A673 (cell line): ENCODE measurements around the gene EBF4. TPM values are rescaled to one million over a fixed set of nuclear protein-coding genes. Genes with fewer than 3 reads are reported as not detected.
A peak's percentile ranks its signal among the peaks of the same experiment; 100 is the strongest.

Experiments used
- BruUV-seq: library from RNA; stranded (reverse); fragments of 400-500 nt; replicated peaks from 2 replicates; lab custom pipeline; 2021; lab: Mats Ljungman, UMichigan
- CTCF ChIA-PET: fragments of 300-600 bp; sonication (Branson Sonifier 250); formaldehyde crosslinking; loops from one replicate; lab custom pipeline; 2022; ENCODE audit warnings: antibody characterized with exemption; lab: Charles Lee
- POLR2A ChIA-PET: fragments of 300-600 bp; sonication (Branson Sonifier 250); formaldehyde crosslinking; loops from one replicate; lab custom pipeline; 2022; ENCODE audit warnings: antibody characterized with exemption; ENCODE audit not compliant: low non-redundant PET; lab: Charles Lee
- DNase-seq: peaks from one replicate; pipeline ENCODE4 v3.0.0-alpha.2; 2015; ENCODE audit warnings: low spot score
- H3K27ac ChIP-seq: fragments of 200-600 bp; sonication (generic); 2 replicates; pipeline ENCODE4 v1.5.1; 2016; ENCODE audit warnings: mixed run types, low read depth, mild to moderate bottlenecking, mixed read lengths, antibody characterized with exemption, low read length; ENCODE audit not compliant: poor library complexity, severe bottlenecking
- H3K27me3 ChIP-seq: fragments of 200-600 bp; sonication (generic); replicated peaks from 2 replicates; pipeline ENCODE4 v1.6.1; 2017; ENCODE audit warnings: mixed run types, low read depth, mild to moderate bottlenecking, mixed read lengths, antibody characterized with exemption, low read length; ENCODE audit not compliant: insufficient read depth, poor library complexity
- H3K36me3 ChIP-seq: fragments of 200-600 bp; sonication (generic); 2 replicates; pipeline ENCODE4 v1.6.1; 2016; ENCODE audit warnings: mixed run types, mild to moderate bottlenecking, mixed read lengths, antibody characterized with exemption, low read length; ENCODE audit not compliant: insufficient read depth, poor library complexity, severe bottlenecking
- H3K4me1 ChIP-seq: fragments of 200-600 bp; sonication (generic); 2 replicates; pipeline ENCODE4 v1.6.1; 2017; ENCODE audit warnings: mixed run types, mild to moderate bottlenecking, mixed read lengths, antibody characterized with exemption, low read length; ENCODE audit not compliant: insufficient read depth, poor library complexity, severe bottlenecking
- H3K4me3 ChIP-seq: fragments of 200-600 bp; sonication (generic); 2 replicates; pipeline ENCODE4 v1.5.1; 2016; ENCODE audit warnings: low read depth, mixed run types, mild to moderate bottlenecking, mixed read lengths, low read length; ENCODE audit not compliant: poor library complexity, severe bottlenecking
- H3K9me3 ChIP-seq: fragments of 200-600 bp; sonication (generic); 2 replicates; pipeline ENCODE4 v1.6.1; 2016; ENCODE audit warnings: mixed run types, low read depth, mild to moderate bottlenecking, mixed read lengths, antibody characterized with exemption, low read length; ENCODE audit not compliant: poor library complexity, severe bottlenecking
- EZH2 ChIP-seq: fragments of 200-600 bp; sonication (generic); IDR thresholded peaks from 2 replicates; pipeline ENCODE4 v1.6.1; 2017; ENCODE audit warnings: borderline replicate concordance, low read depth, mild to moderate bottlenecking, mixed read lengths, antibody characterized with exemption, low read length; ENCODE audit not compliant: poor library complexity, severe bottlenecking
- intact Hi-C: fragments of 100-400 bp; cut with micrococcal nuclease; formaldehyde crosslinking; loops from one replicate; pipeline ENCODE4 v1.10.0; 2022; ENCODE audit not compliant: unreplicated experiment
- total RNA-seq: library from RNA; stranded (reverse); gene quantifications from 2 replicates; pipeline ENCODE4 v1.2.3, GENCODE V29; 2021
- TF ChIP-seq, protein P1 (sequence below): fragments of 300-800, 200-600 bp; sonication (generic); conservative IDR thresholded peaks from 2 replicates; pipeline ENCODE4 v1.5.1; 2017; ENCODE audit warnings: low read depth, mild to moderate bottlenecking, antibody characterized with exemption, low read length, moderate library complexity, mixed read lengths

EBF4 gene
- total RNA-seq, 1 experiment from 2014 or later: 0.52 TPM

DNA sequence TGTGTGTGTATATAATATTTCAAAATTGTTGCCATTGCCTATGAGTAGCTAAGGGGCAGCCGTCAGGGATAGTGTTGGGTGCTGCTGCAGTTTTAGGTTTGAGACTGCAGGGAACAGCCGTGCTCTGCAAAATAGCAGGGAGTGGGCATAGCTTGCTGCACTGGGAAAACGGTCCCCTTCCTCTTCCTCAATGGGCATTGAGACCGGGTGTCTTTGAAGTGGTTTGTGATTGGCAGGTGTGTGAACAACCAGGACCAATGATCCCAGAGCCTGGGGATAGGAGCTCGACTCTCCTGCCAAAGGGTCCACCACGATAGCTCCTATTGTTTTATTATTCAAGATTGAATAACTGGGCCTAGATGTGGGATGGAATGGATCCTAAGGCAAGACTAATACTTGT, 5.1 kb upstream of the EBF4 start:
- DNase-seq: no peak
- H3K9me3 ChIP-seq: no peaks in the 10 kb centered on the region
- CTCF ChIA-PET: no interaction called here
- POLR2A ChIA-PET: no interaction called here
- H3K4me1 ChIP-seq: no peaks in the 10 kb centered on the region
- intact Hi-C loops: no loop called here
- H3K36me3 ChIP-seq: no peaks in the 10 kb centered on the region
- H3K27me3 ChIP-seq: peaks cover 14% of the 10 kb centered on the region
- H3K27ac ChIP-seq: no peak overlapping the region
- TF ChIP-seq, protein P1, sequence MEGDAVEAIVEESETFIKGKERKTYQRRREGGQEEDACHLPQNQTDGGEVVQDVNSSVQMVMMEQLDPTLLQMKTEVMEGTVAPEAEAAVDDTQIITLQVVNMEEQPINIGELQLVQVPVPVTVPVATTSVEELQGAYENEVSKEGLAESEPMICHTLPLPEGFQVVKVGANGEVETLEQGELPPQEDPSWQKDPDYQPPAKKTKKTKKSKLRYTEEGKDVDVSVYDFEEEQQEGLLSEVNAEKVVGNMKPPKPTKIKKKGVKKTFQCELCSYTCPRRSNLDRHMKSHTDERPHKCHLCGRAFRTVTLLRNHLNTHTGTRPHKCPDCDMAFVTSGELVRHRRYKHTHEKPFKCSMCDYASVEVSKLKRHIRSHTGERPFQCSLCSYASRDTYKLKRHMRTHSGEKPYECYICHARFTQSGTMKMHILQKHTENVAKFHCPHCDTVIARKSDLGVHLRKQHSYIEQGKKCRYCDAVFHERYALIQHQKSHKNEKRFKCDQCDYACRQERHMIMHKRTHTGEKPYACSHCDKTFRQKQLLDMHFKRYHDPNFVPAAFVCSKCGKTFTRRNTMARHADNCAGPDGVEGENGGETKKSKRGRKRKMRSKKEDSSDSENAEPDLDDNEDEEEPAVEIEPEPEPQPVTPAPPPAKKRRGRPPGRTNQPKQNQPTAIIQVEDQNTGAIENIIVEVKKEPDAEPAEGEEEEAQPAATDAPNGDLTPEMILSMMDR: no peak
- TF ChIP-seq EZH2: no peak
- no TSS peak for BruUV-seq
- H3K4me3 ChIP-seq: no peak overlapping the region

DNA sequence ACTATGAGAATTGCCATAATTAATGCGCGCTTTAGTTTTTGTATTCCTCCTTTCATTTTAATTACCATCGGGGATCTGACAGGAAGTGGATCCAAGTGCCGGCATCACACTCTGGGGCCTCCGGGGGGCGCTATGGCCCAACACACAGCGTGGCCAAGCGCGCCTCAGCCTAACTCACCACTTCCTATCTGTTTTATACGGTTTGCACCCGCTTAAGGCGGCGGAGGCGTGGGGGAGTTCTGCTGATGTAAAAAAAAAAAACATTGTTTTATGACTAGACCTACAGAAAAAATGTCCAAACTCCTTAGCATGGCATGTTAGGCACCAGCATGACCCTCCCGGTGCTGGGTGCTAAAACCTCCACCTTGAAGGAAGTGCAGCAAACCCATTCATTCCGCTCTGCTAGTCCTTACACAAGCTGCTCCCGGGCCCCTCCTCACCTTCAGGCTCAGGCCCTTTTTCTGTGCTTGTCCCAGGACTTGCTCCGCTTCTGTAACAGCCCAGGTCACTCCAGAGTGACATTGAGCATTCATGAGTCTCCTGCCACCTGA, 4.5 kb upstream of the EBF4 start:
- DNase-seq: peak; percentile 79

DNA sequence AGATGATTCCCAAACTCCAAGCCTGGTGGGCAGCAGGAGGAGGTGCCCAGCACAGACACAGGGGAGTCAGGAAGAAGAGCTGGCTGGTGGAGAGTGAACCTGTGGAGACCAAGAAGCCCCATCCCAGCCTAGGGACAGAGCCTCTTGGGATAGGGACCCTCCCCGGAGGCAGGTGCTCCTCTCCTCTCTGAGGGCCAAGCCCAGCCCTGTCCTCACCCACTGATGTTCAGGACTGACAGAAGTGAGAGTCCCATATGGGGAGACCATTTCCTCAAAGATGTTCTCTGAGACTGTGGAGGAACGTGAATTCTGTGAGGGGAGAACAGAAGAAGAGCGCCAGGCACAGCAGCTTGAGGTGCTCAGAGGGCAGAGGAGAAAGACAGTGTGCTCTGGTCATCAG, 2.4 kb upstream of the EBF4 start:
- Histone ChIP-seq H3K27me3 (peaks cover 34% of the 10 kb centered on the region), H3K9me3 (no peaks in the 10 kb centered on the region), H3K4me3 (no peak overlapping the region), H3K4me1 (no peaks in the 10 kb centered on the region), H3K36me3 (no peaks in the 10 kb centered on the region), H3K27ac (no peak overlapping the region)
- POLR2A ChIA-PET: no interaction called here
- no peak for DNase-seq
- intact Hi-C loops: no loop called here
- no TSS peak for BruUV-seq
- CTCF ChIA-PET: interaction anchor here (0.6 to 0.8 kb wide), 2 partner anchors 18 to 24 kb away, joined by 3 to 5 read pairs; no protein-coding TSS in a partner anchor
- no peak for TF ChIP-seq EZH2
- TF ChIP-seq, protein P1: no peak

More for the DNA sequence above, 4.5 kb upstream of the EBF4 start:
- H3K27ac ChIP-seq: no peak overlapping the region
- no peaks in the 10 kb centered on the region for H3K9me3 ChIP-seq
- CTCF ChIA-PET: no interaction called here
- H3K4me3 ChIP-seq: no peak overlapping the region
- POLR2A ChIA-PET: no interaction called here
- no TSS peak for BruUV-seq
- no peaks in the 10 kb centered on the region for H3K4me1 ChIP-seq
- intact Hi-C loops: loop anchor here (1.0 kb wide), 1 partner anchor 55 kb away; no protein-coding TSS in a partner anchor
- no peak for TF ChIP-seq EZH2
- TF ChIP-seq, protein P1: peak; percentile 96
- no peaks in the 10 kb centered on the region for H3K36me3 ChIP-seq
- H3K27me3 ChIP-seq: peaks cover 14% of the 10 kb centered on the region
